GM12874 (cell line): ENCODE data around the gene GID8.

Experiments
- TF ChIP-seq, protein P1 (sequence below): IDR thresholded peaks from 2 replicates; pipeline ENCODE4 v1.5.1; 2011; ENCODE audit warnings: low read depth, mild to moderate bottlenecking, control low read depth, low read length, moderate library complexity; ENCODE audit not compliant: insufficient read depth

Gene GID8

DNA sequence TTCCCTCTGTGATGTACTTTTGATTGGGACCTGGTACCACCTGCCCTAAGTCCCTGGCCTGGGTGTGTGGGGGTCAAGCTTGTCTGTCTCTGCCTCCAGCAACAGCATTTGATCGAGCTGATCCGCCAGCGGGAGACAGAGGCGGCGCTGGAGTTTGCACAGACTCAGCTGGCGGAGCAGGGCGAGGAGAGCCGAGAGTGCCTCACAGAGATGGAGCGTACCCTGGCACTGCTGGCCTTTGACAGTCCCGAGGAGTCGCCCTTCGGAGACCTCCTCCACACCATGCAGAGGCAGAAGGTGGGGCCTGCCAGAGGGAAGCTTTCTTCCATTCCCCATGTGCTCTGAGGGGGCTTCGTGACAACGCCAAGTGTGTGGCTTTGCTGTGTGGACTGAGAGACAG is 5.4 kb downstream of the GID8 start:
- TF ChIP-seq, protein P1, sequence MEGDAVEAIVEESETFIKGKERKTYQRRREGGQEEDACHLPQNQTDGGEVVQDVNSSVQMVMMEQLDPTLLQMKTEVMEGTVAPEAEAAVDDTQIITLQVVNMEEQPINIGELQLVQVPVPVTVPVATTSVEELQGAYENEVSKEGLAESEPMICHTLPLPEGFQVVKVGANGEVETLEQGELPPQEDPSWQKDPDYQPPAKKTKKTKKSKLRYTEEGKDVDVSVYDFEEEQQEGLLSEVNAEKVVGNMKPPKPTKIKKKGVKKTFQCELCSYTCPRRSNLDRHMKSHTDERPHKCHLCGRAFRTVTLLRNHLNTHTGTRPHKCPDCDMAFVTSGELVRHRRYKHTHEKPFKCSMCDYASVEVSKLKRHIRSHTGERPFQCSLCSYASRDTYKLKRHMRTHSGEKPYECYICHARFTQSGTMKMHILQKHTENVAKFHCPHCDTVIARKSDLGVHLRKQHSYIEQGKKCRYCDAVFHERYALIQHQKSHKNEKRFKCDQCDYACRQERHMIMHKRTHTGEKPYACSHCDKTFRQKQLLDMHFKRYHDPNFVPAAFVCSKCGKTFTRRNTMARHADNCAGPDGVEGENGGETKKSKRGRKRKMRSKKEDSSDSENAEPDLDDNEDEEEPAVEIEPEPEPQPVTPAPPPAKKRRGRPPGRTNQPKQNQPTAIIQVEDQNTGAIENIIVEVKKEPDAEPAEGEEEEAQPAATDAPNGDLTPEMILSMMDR = no peak

- TF ChIP-seq, protein P1 = no peak
Observed at GRCh38 chr20:62944184-62944583, 6.2 kb downstream of the GID8 start.

DNA sequence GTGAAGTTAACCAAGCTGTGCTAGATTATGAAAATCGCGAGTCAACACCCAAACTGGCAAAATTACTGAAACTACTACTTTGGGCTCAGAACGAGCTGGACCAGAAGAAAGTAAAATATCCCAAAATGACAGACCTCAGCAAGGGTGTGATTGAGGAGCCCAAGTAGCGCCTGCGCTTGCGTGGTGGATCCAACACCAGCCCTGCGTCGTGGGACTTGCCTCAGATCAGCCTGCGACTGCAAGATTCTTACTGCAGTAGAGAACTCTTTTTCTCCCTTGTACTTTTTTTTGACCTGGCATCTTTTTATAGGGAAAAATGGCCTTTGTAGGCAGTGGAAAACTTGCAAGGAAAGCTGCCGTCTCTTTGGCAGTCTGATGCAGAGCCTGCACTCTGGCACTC is 6.8 kb downstream of the GID8 start:
- TF ChIP-seq, protein P1 = no peak

DNA sequence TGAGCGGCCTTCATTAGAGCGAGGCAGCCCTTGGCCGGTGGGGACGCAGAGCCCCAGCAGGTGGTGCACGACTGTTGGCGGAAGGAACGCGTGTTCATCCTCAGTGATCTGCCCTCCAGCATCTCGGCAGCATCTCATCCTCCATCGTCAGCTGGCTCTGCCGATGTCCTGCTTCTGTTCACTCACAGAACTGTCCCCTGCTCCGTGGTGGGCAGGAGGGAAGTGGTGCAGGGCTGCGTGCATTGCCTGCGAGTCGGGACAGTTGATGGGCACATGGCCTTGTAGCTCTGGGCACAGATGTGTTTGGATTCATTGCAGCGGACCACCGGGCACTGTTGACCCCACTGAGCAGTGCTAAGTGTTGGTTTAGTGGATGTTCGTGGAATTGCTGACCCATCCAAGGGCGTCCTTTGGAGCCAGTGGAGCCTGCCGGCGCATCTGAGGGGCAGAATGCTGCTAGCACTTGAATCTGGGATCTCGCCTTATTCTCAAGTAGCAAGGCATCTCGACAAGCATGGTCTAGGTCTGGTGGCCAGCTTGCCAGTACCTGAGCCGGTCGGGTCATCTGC is 7.9 kb downstream of the GID8 start:
- TF ChIP-seq, protein P1 = no peak

GRCh38 chr20:62946918-62947317 is 9.0 kb downstream of the GID8 start:
- TF ChIP-seq, protein P1 = no peak

GRCh38 chr20:62947532-62948300 is 9.8 kb downstream of the GID8 start:
- TF ChIP-seq, protein P1 = no peak

- TF ChIP-seq, protein P1 = no peak
Observed at GRCh38 chr20:62949153-62949821, 11.3 kb downstream of the GID8 start.
